Esophagus muscularis mucosa (tissue), 4 donors: Measurements from ENCODE around the gene PUSL1.

Experiments
- EP300 ChIP-seq: sonication (generic); formaldehyde crosslinking; IDR thresholded peaks from one replicate; pipeline ENCODE4 v1.6.1; 2017; ENCODE audit warnings: antibody characterized with exemption
- POLR2AphosphoS5 ChIP-seq, 2 donors: sonication (generic); formaldehyde crosslinking; IDR thresholded peaks; one replicate each; pipeline ENCODE4 v1.6.1; 2017; ENCODE audit warnings: antibody characterized with exemption in 2 of 2
- TF ChIP-seq, protein P1 (sequence below), 3 experiments: fragments of 200-600 bp in 2 of 3; fragments of 450-650 bp in 1 of 3; sonication (generic) in 2 of 3; IDR thresholded peaks; one replicate each; pipeline ENCODE4 v1.5.1; 2017 to 2019; ENCODE audit warnings: antibody characterized with exemption in 3 of 3, mild to moderate bottlenecking in 2 of 3, moderate library complexity in 1 of 3

DNA sequence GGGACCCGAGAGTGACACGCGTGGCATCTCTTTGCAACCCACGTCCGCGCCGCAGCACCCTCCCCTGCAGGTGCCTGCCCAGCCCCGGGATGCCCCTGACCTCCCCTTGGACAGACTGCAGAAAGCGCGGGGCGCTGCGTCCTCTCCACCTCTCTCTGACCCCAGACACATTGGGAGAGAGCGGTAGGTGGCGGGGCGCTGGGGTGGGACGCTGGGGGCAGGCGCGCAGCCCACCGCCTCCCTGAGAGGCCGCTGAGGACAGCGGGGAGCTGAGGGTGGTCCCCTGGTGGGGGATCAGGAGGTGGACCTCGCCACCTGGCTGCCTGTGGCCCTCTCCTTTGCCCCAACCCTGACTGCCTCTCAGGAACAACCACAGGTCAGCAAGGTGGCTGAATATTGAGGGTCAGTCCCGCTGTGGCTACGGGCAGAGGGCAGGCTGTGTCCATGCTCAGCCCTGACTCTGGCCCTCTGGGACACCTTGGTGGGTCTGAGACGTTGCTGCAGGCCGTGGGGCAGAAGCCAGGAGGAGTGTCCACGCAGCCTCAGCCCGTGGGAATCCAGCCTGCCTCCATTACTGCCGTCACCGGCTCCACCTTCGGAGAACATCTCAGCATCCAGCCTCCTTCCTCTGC lies 34.0 kb upstream of the PUSL1 start:
- TF ChIP-seq POLR2AphosphoS5 (IDR thresholded peaks at IDR 0.05) (no peak), EP300 (no peak)
- TF ChIP-seq, protein P1, sequence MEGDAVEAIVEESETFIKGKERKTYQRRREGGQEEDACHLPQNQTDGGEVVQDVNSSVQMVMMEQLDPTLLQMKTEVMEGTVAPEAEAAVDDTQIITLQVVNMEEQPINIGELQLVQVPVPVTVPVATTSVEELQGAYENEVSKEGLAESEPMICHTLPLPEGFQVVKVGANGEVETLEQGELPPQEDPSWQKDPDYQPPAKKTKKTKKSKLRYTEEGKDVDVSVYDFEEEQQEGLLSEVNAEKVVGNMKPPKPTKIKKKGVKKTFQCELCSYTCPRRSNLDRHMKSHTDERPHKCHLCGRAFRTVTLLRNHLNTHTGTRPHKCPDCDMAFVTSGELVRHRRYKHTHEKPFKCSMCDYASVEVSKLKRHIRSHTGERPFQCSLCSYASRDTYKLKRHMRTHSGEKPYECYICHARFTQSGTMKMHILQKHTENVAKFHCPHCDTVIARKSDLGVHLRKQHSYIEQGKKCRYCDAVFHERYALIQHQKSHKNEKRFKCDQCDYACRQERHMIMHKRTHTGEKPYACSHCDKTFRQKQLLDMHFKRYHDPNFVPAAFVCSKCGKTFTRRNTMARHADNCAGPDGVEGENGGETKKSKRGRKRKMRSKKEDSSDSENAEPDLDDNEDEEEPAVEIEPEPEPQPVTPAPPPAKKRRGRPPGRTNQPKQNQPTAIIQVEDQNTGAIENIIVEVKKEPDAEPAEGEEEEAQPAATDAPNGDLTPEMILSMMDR (IDR thresholded peaks at IDR 0.05): no peak
